Astrocyte of the spinal cord (primary cell): ENCODE results near the gene CCDC6.
"Not testable (repeated sequence)": the region's sequence is repeated elsewhere in the genome, so short reads cannot be mapped to it uniquely, and the experiment has no call there.

Source experiments
- DNase-seq: peaks from one replicate; pipeline ENCODE4 v3.0.0; 2011; ENCODE audit warnings: low read depth, low spot score
- H3K4me3 ChIP-seq: 2 replicates; pipeline ENCODE4 v1.5.1; 2011; ENCODE audit warnings: low read depth, mild to moderate bottlenecking, low read length, moderate library complexity
- CTCF ChIP-seq: IDR thresholded peaks from 2 replicates; pipeline ENCODE4 v1.5.1; 2012; ENCODE audit warnings: low read depth, mild to moderate bottlenecking, low read length, inconsistent platforms
- in situ Hi-C: cut with HindIII; loops from 2 replicates; pipeline ENCODE4 v1.10.0; 2017; ENCODE audit warnings: low sequenced_read_pairs

The CCDC6 gene

GRCh38 chr10:59887006-59887405, 19.4 kb downstream of the CCDC6 start:
- H3K4me3 ChIP-seq, result no peak overlapping the region
- DNase-seq, result no peak
- no peak for TF ChIP-seq CTCF
- in situ Hi-C loops, result no loop called here

GRCh38 chr10:59885430-59886134, 20.8 kb downstream of the CCDC6 start:
- no peak overlapping the region for H3K4me3 ChIP-seq
- TF ChIP-seq CTCF, result no peak
- no peak for DNase-seq
- in situ Hi-C loops, result no loop called here

- in situ Hi-C loops, DNase-seq, H3K4me3 ChIP-seq: not testable (repeated sequence)
Observed at GRCh38 chr10:59884893-59885292, 21.5 kb downstream of the CCDC6 start.

- in situ Hi-C loops, result no loop called here
- TF ChIP-seq CTCF, result no peak
- no peak for DNase-seq
- no peak overlapping the region for H3K4me3 ChIP-seq
Observed at GRCh38 chr10:59881640-59882039, 24.7 kb downstream of the CCDC6 start.

GRCh38 chr10:59880971-59881510, 25.3 kb downstream of the CCDC6 start:
- H3K4me3 ChIP-seq, result no peak overlapping the region
- no peak for DNase-seq
- in situ Hi-C loops, result no loop called here
- no peak for TF ChIP-seq CTCF

- no peak for TF ChIP-seq CTCF
- DNase-seq, result no peak
- in situ Hi-C loops, result no loop called here
- H3K4me3 ChIP-seq, result no peak overlapping the region
Observed at GRCh38 chr10:59880019-59880717, 26.2 kb downstream of the CCDC6 start.

- H3K4me3 ChIP-seq, result no peak overlapping the region
- in situ Hi-C loops, result no loop called here
- TF ChIP-seq CTCF, result no peak
- no peak for DNase-seq
Observed at GRCh38 chr10:59879363-59879913, 26.9 kb downstream of the CCDC6 start.
